Motor neuron (in vitro differentiated cells): Measurements from ENCODE around the gene MTA3. TPM values are rescaled to one million over a fixed set of nuclear protein-coding genes. Genes with fewer than 3 reads are reported as not detected.
"Not testable (repeated sequence)": the region's sequence is repeated elsewhere in the genome, so short reads cannot be mapped to it uniquely, and the experiment has no call there.

Experiments
- ATAC-seq, 8 experiments: fragments of 200-7000 bp; cut with Tn5 transposase; replicated peaks in 6 of 8; 2 replicates each; pipeline ENCODE4 v1.8.0; 2021; ENCODE audit warnings: mild to moderate bottlenecking in 8 of 8, moderate library complexity in 8 of 8
- H3K27ac ChIP-seq, 2 donors: fragments of 250-450 bp; sonication (Bioruptor Pico); 2 replicates each; pipeline ENCODE4 v1.9.0; 2021; ENCODE audit warnings: antibody characterized with exemption in 2 of 2, mild to moderate bottlenecking in 2 of 2, moderate library complexity in 1 of 2
- H3K4me1 ChIP-seq, 2 donors: fragments of 250-450 bp; sonication (Bioruptor Pico); replicated peaks in 1 of 2; 2 replicates each; pipeline ENCODE4 v1.6.1; 2021; ENCODE audit warnings: antibody characterized with exemption in 2 of 2, mild to moderate bottlenecking in 2 of 2, moderate library complexity in 1 of 2
- H3K4me3 ChIP-seq, 5 donors: fragments of 250-450 bp; sonication (Bioruptor Pico); 2 replicates each; pipeline ENCODE4 v1.9.0; 2021; ENCODE audit warnings: antibody characterized with exemption in 5 of 5, mild to moderate bottlenecking in 5 of 5, moderate library complexity in 4 of 5
- WGBS, 10 experiments: fragments of 450-650 bp; shearing (Covaris generic); methylation state at CpG; one replicate each; pipeline ENCODE4 v1.0.0; 2022; 5-methylcytosine and 5-hydroxymethylcytosine counted together
- in situ Hi-C, 9 experiments: fragments of 400-800 bp; cut with MboI; loops; one replicate each; pipeline ENCODE4 v1.15.0; 2021; ENCODE audit warnings: low sequenced_read_pairs in 9 of 9, low pct_unique_long_range_greater_than_20kb in 2 of 9; ENCODE audit not compliant: unreplicated experiment in 9 of 9
- total RNA-seq, 8 experiments: library from RNA; unstranded; fragments of 300-600 nt; gene quantifications; 2 replicates each; pipeline versions ENCODE4 v1.2.3 to v1.2.4, GENCODE V29; 2022

MTA3 gene
- total RNA-seq, 8 experiments from 2014 or later, result 23.1 to 85.9 (median 34.6) TPM

DNA sequence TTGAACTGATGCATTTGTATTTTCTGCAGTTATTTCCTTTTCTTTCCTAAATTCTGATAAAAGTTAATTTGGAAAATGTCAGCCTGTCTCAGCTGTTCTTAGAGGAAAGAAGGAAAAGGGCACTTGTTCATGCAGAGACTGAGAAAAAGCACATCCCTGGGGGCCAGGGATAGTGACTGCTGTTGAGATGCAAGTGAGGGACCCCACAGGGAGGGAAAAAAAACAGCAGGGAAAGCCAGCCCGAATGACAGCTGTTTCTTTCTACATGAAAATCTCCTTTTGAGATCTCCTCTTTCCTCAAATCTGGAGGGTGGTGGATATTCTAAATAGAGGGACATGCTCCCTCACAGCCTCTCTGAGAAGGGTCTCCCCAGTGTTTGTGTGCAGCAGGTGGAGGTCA, 14.0 kb upstream of the MTA3 start:
- ATAC-seq, result no peak
- Histone ChIP-seq H3K4me1 (peaks cover 3 to 7% of the 10 kb centered on the region in 2 donors), H3K4me3 (no peak overlapping the region), H3K27ac (no peak overlapping the region)
- in situ Hi-C loops, result no loop called here
- WGBS, 10 experiments, result 0 to 83% (median 17%) methylated on average over 1 of the region's 1 CpG; no CpG with 5 or more reads in 5 of the 10 experiments

DNA sequence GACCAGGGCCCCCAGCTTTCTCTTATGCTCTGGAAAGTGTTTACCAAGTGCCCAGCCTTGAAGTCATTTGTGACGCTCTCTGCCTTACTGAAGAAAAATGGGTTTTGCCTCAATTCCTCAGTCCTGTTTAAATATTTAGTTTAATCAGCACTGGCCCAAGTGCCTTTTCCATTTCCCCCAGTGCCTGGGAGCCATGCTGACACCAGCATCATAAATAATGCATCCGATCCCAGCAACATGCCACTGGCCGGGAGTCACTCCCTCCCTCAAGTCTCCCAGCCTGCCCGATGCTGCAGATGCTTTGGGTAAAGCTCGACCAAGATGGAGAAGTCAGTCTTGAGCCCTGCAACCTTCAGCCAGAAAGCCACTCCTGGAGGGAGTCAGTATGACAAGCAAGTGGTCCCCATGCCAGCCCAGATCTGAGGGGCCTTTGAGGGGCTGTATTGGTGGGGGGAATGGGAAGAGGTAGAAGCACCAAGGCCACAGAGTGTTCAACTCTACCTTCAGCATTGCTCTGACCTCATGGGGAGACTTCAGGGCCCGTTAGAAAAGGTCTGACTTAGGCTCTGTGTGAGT, 12.0 kb upstream of the MTA3 start:
- H3K4me1 ChIP-seq, result peaks cover 3 to 7% of the 10 kb centered on the region in 2 donors
- H3K4me3 ChIP-seq, result no peak overlapping the region
- 30 to 100% (median 60%) methylated on average over 1 to 4 of the region's 6 CpGs; no CpG with 5 or more reads in 3 of the 10 experiments for WGBS, 10 experiments
- in situ Hi-C loops, result no loop called here
- ATAC-seq, result peak in 7 of 8 experiments; percentile 39 to 96 (median 60)
- no peak overlapping the region for H3K27ac ChIP-seq

DNA sequence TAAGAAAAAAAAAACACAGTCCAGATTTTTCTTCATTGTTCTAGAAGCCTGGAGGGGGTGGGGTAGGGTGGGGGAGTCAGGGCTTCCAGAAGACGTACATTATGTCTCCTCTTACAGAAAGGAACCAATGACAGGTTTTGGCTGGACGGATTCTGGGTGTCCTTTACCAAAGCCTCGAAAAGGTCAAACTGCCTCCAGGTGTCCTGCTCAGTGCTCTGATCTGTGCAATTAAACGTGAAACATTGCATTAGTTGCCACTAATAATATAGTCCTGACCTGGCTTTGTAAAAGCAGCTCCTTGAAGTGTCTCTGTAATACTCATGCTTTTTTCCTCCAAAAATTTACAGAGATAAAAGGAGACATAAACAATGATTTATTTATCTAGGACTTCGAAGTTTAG, 11.1 kb upstream of the MTA3 start:
- Histone ChIP-seq H3K27ac (no peak overlapping the region), H3K4me1 (peaks cover 3 to 7% of the 10 kb centered on the region in 2 donors), H3K4me3 (no peak overlapping the region)
- ATAC-seq, result no peak
- 0 to 93% (median 81%) methylated on average over 1 to 5 of the region's 5 CpGs; no CpG with 5 or more reads in 2 of the 10 experiments for whole genome bisulfite sequencing, 10 experiments
- in situ Hi-C loops, result no loop called here

DNA sequence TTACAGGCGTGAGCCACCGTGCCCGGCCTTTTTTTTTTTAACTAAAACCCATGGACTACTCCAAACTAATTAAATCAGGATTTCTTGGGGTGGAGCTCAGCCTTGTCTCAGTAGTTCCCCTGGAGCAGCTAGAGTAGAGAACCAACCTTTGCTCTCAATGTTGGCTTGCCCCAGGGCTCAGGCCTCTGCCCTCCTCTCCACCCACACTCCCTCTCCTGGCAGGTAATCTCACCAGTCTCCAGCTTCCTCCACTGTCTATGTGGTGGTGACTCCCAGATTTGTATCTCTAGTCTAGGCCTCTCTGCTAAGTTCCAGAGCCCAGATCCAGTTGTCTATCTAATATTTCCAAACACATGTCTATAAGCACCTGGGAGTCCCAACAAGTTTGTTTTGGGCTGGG, 9.6 kb upstream of the MTA3 start:
- H3K4me3 ChIP-seq, result no peak overlapping the region
- H3K4me1 ChIP-seq, result peaks cover 3 to 7% of the 10 kb centered on the region in 2 donors
- in situ Hi-C loops, result no loop called here
- H3K27ac ChIP-seq, result no peak overlapping the region
- peak in 3 of 8 experiments; percentile 75 to 83 (median 82) for ATAC-seq
- WGBS, 10 experiments, result 43 to 100% (median 83%) methylated on average over 3 of the region's 3 CpGs; no CpG with 5 or more reads in 5 of the 10 experiments

DNA sequence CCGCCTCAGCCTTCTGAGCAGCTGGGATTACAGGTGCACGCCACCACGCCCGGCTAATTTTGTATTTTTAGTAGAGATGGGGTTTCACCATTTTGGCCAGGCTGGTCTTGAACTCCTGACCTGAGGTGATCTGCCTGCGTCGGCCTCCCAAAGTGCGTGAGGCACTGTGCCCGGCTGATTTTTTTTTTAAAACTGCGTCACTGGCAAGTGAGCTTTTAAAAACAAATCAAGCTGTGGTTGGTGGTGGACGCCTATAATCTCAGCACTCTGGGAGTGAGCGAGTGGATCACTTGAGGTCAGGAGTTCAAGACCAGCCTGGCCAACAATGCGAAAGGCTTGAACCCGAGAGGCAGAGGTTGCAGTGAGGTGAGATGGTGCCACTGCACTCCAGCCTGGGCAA, 8.3 kb upstream of the MTA3 start:
- 75 to 100% (median 91%) methylated on average over 4 to 12 of the region's 13 CpGs; no CpG with 5 or more reads in 1 of the 10 experiments for WGBS, 10 experiments
- H3K27ac ChIP-seq, H3K4me1 ChIP-seq, ATAC-seq, H3K4me3 ChIP-seq, in situ Hi-C loops: not testable (repeated sequence)

DNA sequence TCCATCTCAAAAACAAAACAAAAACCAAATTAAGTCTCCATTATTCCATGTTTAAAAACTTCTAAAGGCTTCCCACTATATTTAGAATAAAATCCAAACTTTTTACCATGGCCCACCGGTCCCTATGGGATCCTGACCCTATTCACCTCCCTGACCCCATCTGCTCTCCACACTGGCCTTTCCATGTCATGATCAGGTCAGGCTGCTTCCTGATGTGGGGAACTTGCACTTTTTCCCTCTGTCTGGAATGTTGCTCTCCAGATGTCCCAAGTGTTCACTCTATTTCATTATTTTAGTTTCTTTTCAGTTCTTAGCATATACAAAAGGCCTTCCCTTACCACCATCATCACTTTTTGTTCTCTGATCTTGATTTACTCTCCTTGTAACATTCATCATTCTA, 7.5 kb upstream of the MTA3 start:
- ATAC-seq, result no peak
- in situ Hi-C loops, result no loop called here
- no peak overlapping the region for H3K4me3 ChIP-seq

DNA sequence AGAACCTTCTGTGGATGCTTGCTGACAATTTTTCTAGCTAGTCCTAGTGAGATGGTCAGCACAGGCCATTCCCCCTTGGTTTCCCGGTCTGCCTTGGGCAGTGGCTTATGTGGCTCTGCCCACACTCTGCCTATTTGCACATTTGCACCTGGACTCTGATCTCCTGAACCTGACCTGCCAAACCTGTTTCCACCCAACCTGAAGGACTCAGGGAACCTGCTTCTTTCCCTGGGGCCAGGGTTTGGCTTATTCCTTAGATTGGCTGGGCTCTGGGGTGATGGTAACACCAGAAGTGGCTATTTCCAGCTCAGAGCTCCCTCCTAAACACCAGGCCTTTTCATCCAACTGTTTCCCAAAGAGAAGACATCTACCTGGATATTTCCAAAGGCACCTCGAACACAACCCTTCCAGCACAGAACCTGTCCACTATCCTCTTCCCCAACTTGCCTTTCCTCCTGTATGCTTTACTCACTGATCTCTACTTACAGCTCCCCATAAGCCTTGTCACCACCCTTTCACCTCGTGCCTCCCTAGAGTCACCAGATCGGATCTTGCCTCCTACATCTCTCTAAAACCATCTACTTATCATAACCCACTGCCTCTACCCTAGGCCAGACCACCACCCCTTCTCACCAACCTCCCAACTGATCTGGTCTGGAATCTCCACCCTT, 5.8 kb upstream of the MTA3 start:
- no peak for ATAC-seq
- Histone ChIP-seq H3K4me1 (peaks cover 4 to 5% of the 10 kb centered on the region in 2 donors), H3K4me3 (no peak overlapping the region), H3K27ac (no peak overlapping the region)
- WGBS, 10 experiments, result 43 to 100% (median 86%) methylated on average over 1 to 3 of the region's 4 CpGs; no CpG with 5 or more reads in 1 of the 10 experiments
- in situ Hi-C loops, result no loop called here

More for the DNA sequence above, 7.5 kb upstream of the MTA3 start:
- H3K4me1 ChIP-seq, result peaks cover 0 to 7% of the 10 kb centered on the region in 2 donors
- WGBS, 10 experiments, result 0 to 100% (median 76%) methylated on average over 1 of the region's 1 CpG; no CpG with 5 or more reads in 2 of the 10 experiments
- H3K27ac ChIP-seq, result no peak overlapping the region

DNA sequence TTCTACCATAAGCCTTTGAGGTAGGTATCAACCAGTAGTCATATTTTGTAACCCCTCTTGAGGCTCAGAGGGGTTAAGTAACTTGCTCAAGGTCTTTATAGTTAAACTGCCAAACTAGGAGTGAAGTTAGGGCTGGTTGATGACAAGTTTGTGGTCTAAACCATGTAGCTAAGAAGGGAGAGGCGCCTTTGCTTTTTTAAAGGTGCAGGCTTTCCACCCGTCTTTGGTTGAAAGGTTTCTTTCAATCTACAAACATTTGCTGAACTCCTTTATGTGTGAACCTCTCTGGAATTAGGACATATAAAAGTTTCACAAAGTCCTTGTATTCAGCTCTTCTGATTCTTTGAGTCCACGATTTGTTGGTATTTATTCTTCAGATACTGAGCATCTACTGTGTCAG, 2.4 kb upstream of the MTA3 start:
- 67 to 97% (median 83%) methylated on average over 1 to 3 of the region's 3 CpGs; no CpG with 5 or more reads in 3 of the 10 experiments for WGBS, 10 experiments
- ATAC-seq, result no peak
- peaks cover 11 to 18% of the 10 kb centered on the region in 2 donors for H3K4me1 ChIP-seq
- H3K27ac ChIP-seq, result no peak overlapping the region
- no peak overlapping the region for H3K4me3 ChIP-seq
- in situ Hi-C loops, result no loop called here

DNA sequence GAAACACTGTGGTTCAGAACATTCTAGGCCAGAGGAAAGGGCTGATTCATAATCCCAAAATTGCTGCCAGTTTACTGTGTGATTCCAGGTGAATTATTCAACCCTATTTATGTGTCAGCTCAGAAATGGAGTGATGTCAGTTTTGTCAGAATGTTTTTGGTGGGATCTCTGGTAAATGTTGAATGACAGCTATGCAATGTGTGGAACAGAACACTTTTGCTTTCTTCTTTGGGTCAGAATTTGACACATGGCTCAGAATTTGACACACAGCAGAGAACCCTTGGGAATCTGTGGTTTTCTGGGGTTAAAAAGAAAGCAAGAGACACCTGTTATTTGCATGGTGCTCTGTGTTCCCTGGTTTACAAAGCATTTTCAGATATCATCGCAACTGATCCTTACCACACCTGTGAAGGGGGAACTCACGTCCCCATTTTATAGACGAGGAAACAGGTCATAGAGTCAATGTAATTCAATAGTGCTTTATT, 1.6 kb upstream of the MTA3 start:
- WGBS, 10 experiments, result 78 to 100% (median 94%) methylated on average over 1 to 3 of the region's 3 CpGs; no CpG with 5 or more reads in 4 of the 10 experiments
- in situ Hi-C loops, result no loop called here
- ATAC-seq, result no peak
- peaks cover 11 to 18% of the 10 kb centered on the region in 2 donors for H3K4me1 ChIP-seq
- no peak overlapping the region for H3K27ac ChIP-seq
- H3K4me3 ChIP-seq, result no peak overlapping the region

DNA sequence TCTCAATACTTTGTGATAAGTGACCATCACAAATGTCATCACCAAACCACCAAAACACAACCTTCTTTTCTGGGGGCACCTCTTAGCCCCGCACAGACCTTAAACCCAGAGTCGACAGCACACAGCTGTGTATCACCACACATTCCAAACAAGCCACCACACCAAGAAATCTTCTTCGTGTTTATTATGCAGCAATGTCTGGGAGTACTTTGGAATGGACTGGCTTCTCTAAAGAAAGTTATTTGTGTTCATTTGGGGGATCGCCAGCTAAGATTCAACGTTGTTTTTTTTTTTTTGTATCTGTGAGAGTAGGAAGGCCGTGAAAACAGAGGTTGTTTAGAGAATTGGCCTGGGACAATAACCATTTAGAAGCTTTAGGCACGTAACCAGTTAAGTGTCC, 1.1 kb upstream of the MTA3 start:
- H3K27ac ChIP-seq, result peak overlapping the region; percentile 62 to 92
- ATAC-seq, result peak in 4 of 8 experiments; percentile 1 to 64 (median 32)
- H3K4me3 ChIP-seq, result peak overlapping the region in 1 of 5 donors; percentile 99
- 20 to 100% (median 46%) methylated on average over 1 to 6 of the region's 7 CpGs; no CpG with 5 or more reads in 2 of the 10 experiments for WGBS, 10 experiments
- peaks cover 11 to 18% of the 10 kb centered on the region in 2 donors for H3K4me1 ChIP-seq
- in situ Hi-C loops, result no loop called here

DNA sequence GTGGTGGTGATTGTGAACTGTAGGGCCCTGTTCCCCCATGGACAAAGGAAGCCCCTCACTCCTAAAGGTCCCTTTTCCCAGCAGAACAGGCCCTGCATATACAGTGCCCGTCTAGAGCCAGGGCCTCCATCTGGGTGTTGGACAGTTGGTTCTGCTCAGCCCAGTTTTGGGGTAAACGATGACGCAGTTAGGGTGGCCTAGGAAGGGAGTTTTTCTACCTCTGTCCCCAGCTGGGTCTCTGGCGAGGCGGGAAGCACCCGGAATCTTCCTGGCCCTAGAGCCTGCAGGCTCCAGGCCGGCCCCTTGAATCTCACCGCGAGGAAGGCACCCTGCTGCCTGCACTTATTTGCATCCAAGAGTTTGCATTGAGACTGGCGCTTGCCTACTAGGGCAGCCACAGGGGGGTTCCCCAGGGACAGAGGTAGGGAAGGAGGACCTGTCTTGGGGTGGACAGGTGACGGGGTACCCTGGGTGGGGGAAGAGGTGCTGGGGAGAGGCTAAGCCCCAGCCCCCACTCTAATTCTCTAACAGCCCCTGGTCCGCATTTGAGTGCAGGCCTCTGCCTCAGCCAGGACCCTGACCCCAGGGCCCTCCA, 529 bp upstream of the MTA3 start:
- H3K4me1 ChIP-seq, result peaks cover 11 to 18% of the 10 kb centered on the region in 2 donors
- in situ Hi-C loops, result no loop called here
- ATAC-seq, result peak; percentile 21 to 88 (median 84)
- peak overlapping the region; percentile 62 to 92 for H3K27ac ChIP-seq
- WGBS, 10 experiments, result 20 to 80% methylated on average over 1 of the region's 12 CpGs; no CpG with 5 or more reads in 8 of the 10 experiments
- H3K4me3 ChIP-seq, result peak overlapping the region; percentile 60 to 99 (median 98)

DNA sequence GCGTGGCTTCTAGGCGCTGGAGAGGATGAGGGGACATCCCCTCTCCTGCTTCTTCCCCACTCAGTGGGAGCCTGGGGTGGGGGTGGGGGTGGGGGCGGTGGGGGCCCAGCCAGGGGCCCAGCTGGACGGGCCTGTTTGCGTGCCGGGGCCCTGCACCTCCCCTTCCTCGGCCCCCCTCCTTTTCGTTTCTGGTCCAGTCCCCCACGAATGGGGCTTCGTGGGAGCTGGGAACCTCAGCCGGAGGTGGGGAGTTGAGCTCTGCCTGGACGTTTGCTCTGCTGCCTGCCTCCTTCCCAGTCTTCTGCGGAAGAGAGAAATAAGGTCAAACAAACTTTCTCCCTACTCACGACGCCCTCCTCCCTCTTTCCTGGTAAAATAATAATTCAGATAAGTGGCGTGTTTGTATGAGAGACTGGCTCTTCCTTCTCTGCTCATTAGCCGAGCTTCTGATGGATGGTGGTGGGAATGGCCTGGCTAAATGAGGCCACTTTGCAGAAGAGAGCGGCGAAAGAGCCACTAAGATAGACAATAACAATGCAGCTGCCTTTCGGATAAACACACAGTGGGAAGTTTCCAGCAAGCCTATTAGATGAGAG, 782 bp downstream of the MTA3 start:
- peak overlapping the region; percentile 92 to 93 for H3K27ac ChIP-seq
- in situ Hi-C loops, result no loop called here

More for the DNA sequence above, 782 bp downstream of the MTA3 start:
- peak overlapping the region; percentile 60 to 99 (median 98) for H3K4me3 ChIP-seq
- WGBS, 10 experiments, result 0 to 10% (median 0%) methylated on average over 1 to 7 of the region's 20 CpGs; no CpG with 5 or more reads in 1 of the 10 experiments
- ATAC-seq, result peak; percentile 13 to 36 (median 24)
- peaks cover 11 to 18% of the 10 kb centered on the region in 2 donors for H3K4me1 ChIP-seq
